H9 (cell line): ENCODE data around the gene SH3BP2. TPM values are rescaled to one million over a fixed set of nuclear protein-coding genes. Genes with fewer than 3 reads are reported as not detected.
A peak's percentile ranks its signal among the peaks of the same experiment; 100 is the strongest.

ENCODE experiments used
- DNase-seq: peaks from one replicate; pipeline ENCODE4 v3.0.0-alpha.2; 2017
- H2AFZ ChIP-seq: one replicate; pipeline ENCODE4 v1.6.1; 2013; ENCODE audit warnings: mild to moderate bottlenecking, low read length, control low read depth, moderate library complexity
- H2AK5ac ChIP-seq: 2 replicates; pipeline ENCODE4 v1.6.1; 2013; ENCODE audit warnings: low read length, control low read depth, mixed read lengths; ENCODE audit not compliant: insufficient read length
- H2BK120ac ChIP-seq: one replicate; pipeline ENCODE4 v1.6.1; 2013; ENCODE audit warnings: low read depth, mild to moderate bottlenecking, low read length, control low read depth, inconsistent platforms; ENCODE audit not compliant: poor library complexity, severe bottlenecking
- H2BK12ac ChIP-seq: 2 replicates; pipeline ENCODE4 v1.6.1; 2013; ENCODE audit warnings: low read length, control low read depth, mixed read lengths, low read depth; ENCODE audit not compliant: insufficient read length
- H2BK15ac ChIP-seq: 2 replicates; pipeline ENCODE4 v1.6.1; 2013; ENCODE audit warnings: low read depth, low read length, control low read depth
- H2BK20ac ChIP-seq: one replicate; pipeline ENCODE4 v1.6.1; 2013; ENCODE audit warnings: low read depth, mild to moderate bottlenecking, low read length, control low read depth, inconsistent platforms; ENCODE audit not compliant: poor library complexity, severe bottlenecking
- H2BK5ac ChIP-seq: 2 replicates; pipeline ENCODE4 v1.6.1; 2013; ENCODE audit warnings: low read length, control low read depth, mixed read lengths; ENCODE audit not compliant: insufficient read length
- H3K14ac ChIP-seq: 2 replicates; pipeline ENCODE4 v1.6.1; 2013; ENCODE audit warnings: low read length, control low read depth; ENCODE audit not compliant: insufficient read depth
- H3K18ac ChIP-seq: 2 replicates; pipeline ENCODE4 v1.6.1; 2013; ENCODE audit warnings: low read depth, mild to moderate bottlenecking, mixed read lengths, low read length, control low read depth; ENCODE audit not compliant: insufficient read length
- H3K23ac ChIP-seq: 2 replicates; pipeline ENCODE4 v1.6.1; 2013; ENCODE audit warnings: low read length, control low read depth, mixed read lengths, low read depth; ENCODE audit not compliant: insufficient read length
- H3K23me2 ChIP-seq: 2 replicates; pipeline ENCODE4 v1.6.1; 2013; ENCODE audit warnings: low read depth, mild to moderate bottlenecking, mixed read lengths, low read length, control low read depth; ENCODE audit not compliant: insufficient read length, poor library complexity, severe bottlenecking
- H3K27ac ChIP-seq: 2 replicates; pipeline ENCODE4 v1.5.1; 2013; ENCODE audit warnings: low read length, control low read depth, mixed read lengths, low read depth; ENCODE audit not compliant: insufficient read length
- H3K27me3 ChIP-seq: 2 replicates; pipeline ENCODE4 v1.6.1; 2013; ENCODE audit warnings: low read length, control low read depth, inconsistent platforms; ENCODE audit not compliant: insufficient read depth
- H3K4ac ChIP-seq: 2 replicates; pipeline ENCODE4 v1.6.1; 2013; ENCODE audit warnings: low read depth, mild to moderate bottlenecking, control low read depth, inconsistent platforms, low read length, moderate library complexity
- H3K4me1 ChIP-seq: 2 replicates; pipeline ENCODE4 v1.6.1; 2013; ENCODE audit warnings: low read length, control low read depth, inconsistent platforms; ENCODE audit not compliant: insufficient read depth
- H3K4me2 ChIP-seq: 2 replicates; pipeline ENCODE4 v1.6.1; 2013; ENCODE audit warnings: low read length, control low read depth, mixed read lengths; ENCODE audit not compliant: insufficient read length, insufficient read depth
- H3K56ac ChIP-seq: 2 replicates; pipeline ENCODE4 v1.6.1; 2013; ENCODE audit warnings: low read depth, mild to moderate bottlenecking, mixed read lengths, low read length, control low read depth; ENCODE audit not compliant: insufficient read length
- H3K79me1 ChIP-seq: 2 replicates; pipeline ENCODE4 v1.6.1; 2013; ENCODE audit warnings: low read depth, mild to moderate bottlenecking, moderate library complexity, low read length, control low read depth, inconsistent platforms; ENCODE audit not compliant: insufficient read depth, poor library complexity, severe bottlenecking
- H3K79me2 ChIP-seq: 2 replicates; pipeline ENCODE4 v1.6.1; 2013; ENCODE audit warnings: low read length, control low read depth, inconsistent platforms; ENCODE audit not compliant: insufficient read depth
- H3K9ac ChIP-seq: 2 replicates; pipeline ENCODE4 v1.6.1; 2013; ENCODE audit warnings: low read length, control low read depth, mixed read lengths; ENCODE audit not compliant: insufficient read length; ENCODE audit errors: extremely low read depth
- H3K9me3 ChIP-seq: one replicate; pipeline ENCODE4 v1.6.1; 2013; ENCODE audit warnings: low read depth, low read length, inconsistent platforms; ENCODE audit not compliant: control insufficient read depth
- H3T11ph ChIP-seq: one replicate; pipeline ENCODE4 v1.6.1; 2013; ENCODE audit warnings: mild to moderate bottlenecking, low read length, control low read depth, inconsistent platforms
- H4K20me1 ChIP-seq: one replicate; pipeline ENCODE4 v1.6.1; 2013; ENCODE audit not compliant: control insufficient read depth, insufficient read length, insufficient read depth
- H4K5ac ChIP-seq: 2 replicates; pipeline ENCODE4 v1.6.1; 2013; ENCODE audit warnings: low read depth, mild to moderate bottlenecking, mixed read lengths, low read length, control low read depth; ENCODE audit not compliant: insufficient read length
- H4K8ac ChIP-seq: replicated peaks from 2 replicates; pipeline ENCODE4 v1.6.1; 2013; ENCODE audit warnings: low read length, control low read depth, mixed read lengths, low read depth; ENCODE audit not compliant: insufficient read length
- H4K91ac ChIP-seq: 2 replicates; pipeline ENCODE4 v1.6.1; 2013; ENCODE audit warnings: low read depth, mild to moderate bottlenecking, moderate library complexity, mixed read lengths, low read length, control low read depth; ENCODE audit not compliant: insufficient read length
- H3K27ac Mint-ChIP-seq, 3 experiments: 2 replicates in 2 of 3; 3 replicates in 1 of 3; pipeline ENCODE4 v1.8.0; 2020 to 2021; ENCODE audit warnings: mixed read lengths in 3 of 3, mild to moderate bottlenecking in 1 of 3, moderate library complexity in 1 of 3
- H3K27me3 Mint-ChIP-seq: 2 replicates; pipeline ENCODE4 v1.8.0; 2021; ENCODE audit warnings: low read depth, mild to moderate bottlenecking, moderate library complexity, mixed read lengths
- H3K36me3 Mint-ChIP-seq, 3 experiments: 2 replicates in 2 of 3; 3 replicates in 1 of 3; pipeline ENCODE4 v1.8.0; 2020 to 2021; ENCODE audit warnings: low read depth in 3 of 3, mixed read lengths in 3 of 3; ENCODE audit not compliant: insufficient read depth in 1 of 3
- H3K4me1 Mint-ChIP-seq, 2 experiments: 2 replicates each; pipeline ENCODE4 v1.8.0; 2020; ENCODE audit warnings: mixed read lengths in 2 of 2
- H3K4me3 Mint-ChIP-seq, 2 experiments: 2 replicates in 1 of 2; 3 replicates in 1 of 2; pipeline ENCODE4 v1.8.0; 2020 to 2021; ENCODE audit warnings: mild to moderate bottlenecking in 2 of 2, mixed read lengths in 2 of 2, moderate library complexity in 1 of 2
- H3K9me3 Mint-ChIP-seq, 2 experiments: 2 replicates in 1 of 2; 3 replicates in 1 of 2; pipeline ENCODE4 v1.8.0; 2020; ENCODE audit warnings: mild to moderate bottlenecking in 2 of 2, mixed read lengths in 2 of 2, moderate library complexity in 1 of 2
- WGBS: extraction: QIAGEN DNeasy Blood & Tissue Kit; methylation state at CpG from one replicate; pipeline ENCODE4 v1.1.7; 2013; ENCODE audit warnings: missing lambda C conversion rate, low lambda C conversion rate, mixed read lengths; ENCODE audit not compliant: insufficient read length; ENCODE audit errors: extremely low coverage; 5-methylcytosine and 5-hydroxymethylcytosine counted together
- total RNA-seq: library from RNA; stranded (reverse); gene quantifications from 2 replicates; pipeline ENCODE4 v1.2.1, GENCODE V29; 2021
- TF ChIP-seq, protein P1 (sequence below): fragments of 200-600 bp; sonication (generic); conservative IDR thresholded peaks from 3 replicates; pipeline ENCODE4 v1.8.0; 2021; ENCODE audit warnings: antibody characterized with exemption, mild to moderate bottlenecking

Gene SH3BP2
- total RNA-seq, 1 experiment from 2014 or later = 37.6 TPM

DNA sequence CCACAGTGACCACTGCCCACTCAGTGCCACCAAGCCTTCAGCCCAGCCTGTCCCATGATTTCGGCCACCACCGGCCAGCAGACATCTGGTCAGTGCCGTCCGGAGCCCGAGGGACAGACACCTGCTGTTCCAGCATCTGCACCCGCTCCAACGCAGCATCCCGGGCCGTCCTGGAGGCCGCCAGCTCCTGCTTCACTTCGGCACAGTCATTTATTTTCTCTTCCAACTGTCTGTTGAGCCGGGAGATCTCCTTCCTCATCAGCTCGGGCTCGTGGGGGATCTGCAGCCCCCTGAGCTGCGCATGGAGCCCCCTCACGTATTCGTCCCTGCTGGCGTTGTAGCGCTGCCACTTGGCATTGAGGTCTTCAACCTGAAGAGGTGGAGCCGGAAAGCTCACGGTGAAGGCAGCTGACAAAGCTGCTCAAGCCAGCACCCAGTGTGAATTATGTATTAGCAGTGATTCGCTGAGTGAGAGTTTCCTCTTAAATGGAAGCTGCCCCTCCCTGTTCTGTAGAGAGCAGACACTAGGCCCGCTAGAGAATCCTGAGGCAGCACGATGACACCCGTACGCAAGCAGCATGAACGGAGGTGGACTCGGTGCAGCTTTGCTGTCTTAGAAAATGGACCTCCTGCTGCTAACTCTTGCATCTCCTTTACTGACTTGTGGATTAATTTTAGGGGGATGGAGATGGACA is 48.2 kb upstream of the SH3BP2 start:
- Mint-ChIP-seq H3K27me3 (peaks cover 1% of the 10 kb centered on the region; the same call in 1 of the 2 replicates), H3K4me3 (no peak overlapping the region), H3K4me1 (no peaks in the 10 kb centered on the region), H3K36me3 (peaks cover 25 to 61% (median 51%) of the 10 kb centered on the region in 3 experiments; a peak in 6 of 7 replicates), H3K9me3 (no peaks in the 10 kb centered on the region; a peak in 1 of 5 replicates), H3K27ac (peak overlapping the region in 1 of 3 experiments; percentile 4; a peak in 2 of 7 replicates)
- Histone ChIP-seq H3K79me1 (peaks cover 4% of the 10 kb centered on the region), H4K8ac (no peak overlapping the region), H4K91ac (no peak overlapping the region), H2BK5ac (no peak overlapping the region), H3K27me3 (no peaks in the 10 kb centered on the region), H2BK120ac (no peak overlapping the region), H2AFZ (no peak overlapping the region), H3K9ac (no peak overlapping the region), H3K27ac (no peak overlapping the region), H4K20me1 (no peaks in the 10 kb centered on the region), H3K4me1 (no peaks in the 10 kb centered on the region), H2BK20ac (no peak overlapping the region), H3K18ac (no peak overlapping the region), H4K5ac (no peak overlapping the region), H3K4me2 (no peak overlapping the region), H3T11ph (no peak overlapping the region), H3K9me3 (no peaks in the 10 kb centered on the region), H2AK5ac (no peak overlapping the region), H3K14ac (no peak overlapping the region), H3K23me2 (no peaks in the 10 kb centered on the region), H3K23ac (no peak overlapping the region), H2BK12ac (no peak overlapping the region), H3K56ac (no peak overlapping the region), H3K4ac (no peak overlapping the region), H3K79me2 (0 out of 2 replicates have a peak, but pooled peaks cover under 1% of the 10 kb centered on the region), H2BK15ac (no peak overlapping the region)
- DNase-seq = no peak
- TF ChIP-seq, protein P1, sequence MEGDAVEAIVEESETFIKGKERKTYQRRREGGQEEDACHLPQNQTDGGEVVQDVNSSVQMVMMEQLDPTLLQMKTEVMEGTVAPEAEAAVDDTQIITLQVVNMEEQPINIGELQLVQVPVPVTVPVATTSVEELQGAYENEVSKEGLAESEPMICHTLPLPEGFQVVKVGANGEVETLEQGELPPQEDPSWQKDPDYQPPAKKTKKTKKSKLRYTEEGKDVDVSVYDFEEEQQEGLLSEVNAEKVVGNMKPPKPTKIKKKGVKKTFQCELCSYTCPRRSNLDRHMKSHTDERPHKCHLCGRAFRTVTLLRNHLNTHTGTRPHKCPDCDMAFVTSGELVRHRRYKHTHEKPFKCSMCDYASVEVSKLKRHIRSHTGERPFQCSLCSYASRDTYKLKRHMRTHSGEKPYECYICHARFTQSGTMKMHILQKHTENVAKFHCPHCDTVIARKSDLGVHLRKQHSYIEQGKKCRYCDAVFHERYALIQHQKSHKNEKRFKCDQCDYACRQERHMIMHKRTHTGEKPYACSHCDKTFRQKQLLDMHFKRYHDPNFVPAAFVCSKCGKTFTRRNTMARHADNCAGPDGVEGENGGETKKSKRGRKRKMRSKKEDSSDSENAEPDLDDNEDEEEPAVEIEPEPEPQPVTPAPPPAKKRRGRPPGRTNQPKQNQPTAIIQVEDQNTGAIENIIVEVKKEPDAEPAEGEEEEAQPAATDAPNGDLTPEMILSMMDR = no peak
- no CpG with 5 or more reads among the region's 28 CpGs for WGBS
